H1 (cell line): Measurements from ENCODE around the gene UNC5B. TPM values are rescaled to one million over a fixed set of nuclear protein-coding genes. Genes with fewer than 3 reads are reported as not detected.

ENCODE experiments used
- CTCF ChIA-PET: fragments of 300-600 bp; sonication (Branson Sonifier 250); formaldehyde crosslinking; loops from one replicate; lab custom pipeline; 2021; ENCODE audit not compliant: partially characterized antibody; lab: Charles Lee
- POLR2A ChIA-PET: fragments of 300-600 bp; sonication (Branson Sonifier 250); formaldehyde crosslinking; loops from one replicate; lab custom pipeline; 2021; ENCODE audit warnings: inconsistent platforms; ENCODE audit not compliant: partially characterized antibody; lab: Charles Lee
- DNase-seq, 2 experiments: peaks; one replicate each; pipeline versions ENCODE4 v3.0.0 to v3.0.0-alpha.2; 2010 to 2022; ENCODE audit warnings: low spot score in 2 of 2, low read depth in 1 of 2, mixed read lengths in 1 of 2
- FAIRE-seq: peaks from 2 replicates; lab custom pipeline; 2011; peaks lifted over from hg19 to GRCh38; lab: Jason Lieb, UNC
- H2AFZ ChIP-seq: 2 replicates; pipeline ENCODE4 v1.8.1; 2012; ENCODE audit warnings: low read length, inconsistent platforms
- H2AK5ac ChIP-seq: 2 replicates; pipeline ENCODE4 v1.6.1; 2013; ENCODE audit warnings: low read depth, low read length
- H2BK120ac ChIP-seq: replicated peaks from 2 replicates; pipeline ENCODE3; 2013; ENCODE audit warnings: low read depth, low read length, inconsistent platforms
- H2BK12ac ChIP-seq: 2 replicates; pipeline ENCODE4 v1.6.1; 2013; ENCODE audit warnings: low read depth, low read length
- H2BK15ac ChIP-seq: 2 replicates; pipeline ENCODE4 v1.6.1; 2013; ENCODE audit warnings: low read length
- H2BK20ac ChIP-seq: 2 replicates; pipeline ENCODE4 v1.6.1; 2013; ENCODE audit warnings: low read length
- H2BK5ac ChIP-seq: 2 replicates; pipeline ENCODE4 v1.6.1; 2013; ENCODE audit warnings: low read depth, low read length
- H3K14ac ChIP-seq: 2 replicates; pipeline ENCODE4 v1.6.1; 2013; ENCODE audit warnings: inconsistent platforms; ENCODE audit not compliant: insufficient read length
- H3K18ac ChIP-seq: 2 replicates; pipeline ENCODE4 v1.6.1; 2013; ENCODE audit warnings: low read length; ENCODE audit errors: extremely low read depth
- H3K23ac ChIP-seq: 2 replicates; pipeline ENCODE4 v1.6.1; 2013; ENCODE audit warnings: inconsistent platforms; ENCODE audit not compliant: insufficient read length
- H3K23me2 ChIP-seq: 2 replicates; pipeline ENCODE4 v1.6.1; 2013; ENCODE audit warnings: low read depth, low read length
- H3K27ac ChIP-seq: 2 replicates; pipeline ENCODE4 v1.6.1; 2011; ENCODE audit warnings: low read depth, low read length, inconsistent platforms
- H3K27me3 ChIP-seq, 4 experiments: replicated peaks in 1 of 4; 1 replicate in 1 of 4; 2 replicates in 3 of 4; pipeline versions ENCODE4 v1.6.1 to v1.8.1; 2011 to 2013; ENCODE audit warnings: low read length in 3 of 4, mild to moderate bottlenecking in 3 of 4, inconsistent platforms in 2 of 4, mixed read lengths in 2 of 4, moderate library complexity in 1 of 4; ENCODE audit not compliant: control insufficient read depth in 3 of 4, insufficient read depth in 3 of 4; ENCODE audit errors: extremely low read depth in 1 of 4
- H3K36me3 ChIP-seq, 4 experiments: 2 replicates each; pipeline versions ENCODE4 v1.6.1 to v1.8.1; 2011 to 2013; ENCODE audit warnings: mild to moderate bottlenecking in 4 of 4, low read length in 3 of 4, moderate library complexity in 2 of 4, control low read depth in 1 of 4, inconsistent platforms in 1 of 4; ENCODE audit not compliant: insufficient read depth in 4 of 4, control insufficient read depth in 2 of 4
- H3K4ac ChIP-seq: replicated peaks from 2 replicates; pipeline ENCODE3; 2013; ENCODE audit warnings: low read length, low read depth, mixed read lengths, inconsistent platforms; ENCODE audit not compliant: insufficient read length
- H3K4me1 ChIP-seq, 4 experiments: replicated peaks in 1 of 4; 1 replicate in 1 of 4; 2 replicates in 3 of 4; pipeline versions ENCODE4 v1.6.1 to v1.8.1; 2011 to 2013; ENCODE audit warnings: low read length in 3 of 4, inconsistent platforms in 2 of 4, mixed read lengths in 1 of 4; ENCODE audit not compliant: insufficient read depth in 4 of 4, control insufficient read depth in 3 of 4
- H3K4me2 ChIP-seq, 2 experiments: 2 replicates each; pipeline versions ENCODE4 v1.6.1 to v1.8.1; 2011 to 2013; ENCODE audit warnings: low read depth in 2 of 2, low read length in 2 of 2, control low read depth in 1 of 2, inconsistent platforms in 1 of 2, mild to moderate bottlenecking in 1 of 2; ENCODE audit not compliant: insufficient read depth in 1 of 2
- H3K4me3 ChIP-seq, 4 experiments: fragments of 200-600, 300-600 bp in 1 of 4; sonication (generic), shearing (Covaris generic), sonication (Bioruptor Twin) in 1 of 4; 2 replicates each; pipeline versions ENCODE4 v1.5.1 to v1.8.1; 2011 to 2016; ENCODE audit warnings: low read length in 4 of 4, low read depth in 3 of 4, control low read depth in 2 of 4, inconsistent platforms in 2 of 4, mild to moderate bottlenecking in 2 of 4, mixed read lengths in 1 of 4, moderate library complexity in 1 of 4; ENCODE audit not compliant: insufficient read depth in 2 of 4; ENCODE audit errors: extremely low read depth in 1 of 4
- H3K56ac ChIP-seq: replicated peaks from 2 replicates; pipeline ENCODE3; 2013; ENCODE audit warnings: low read depth, mild to moderate bottlenecking, mixed read lengths, low read length, inconsistent platforms; ENCODE audit not compliant: insufficient read length
- H3K79me1 ChIP-seq: 2 replicates; pipeline ENCODE4 v1.6.1; 2013; ENCODE audit warnings: low read depth, low read length, control low read depth
- H3K79me2 ChIP-seq, 2 experiments: 2 replicates each; pipeline versions ENCODE4 v1.6.1 to v1.8.1; 2012 to 2013; ENCODE audit warnings: low read length in 2 of 2, mild to moderate bottlenecking in 2 of 2, inconsistent platforms in 1 of 2; ENCODE audit not compliant: insufficient read depth in 2 of 2, control insufficient read depth in 1 of 2
- H3K9ac ChIP-seq, 4 experiments: replicated peaks in 1 of 4; 1 replicate in 1 of 4; 2 replicates in 3 of 4; pipeline versions ENCODE4 v1.6.1 to v1.8.1; 2011 to 2013; ENCODE audit warnings: low read depth in 3 of 4, low read length in 3 of 4, control low read depth in 2 of 4, mild to moderate bottlenecking in 2 of 4, moderate library complexity in 2 of 4, inconsistent platforms in 1 of 4; ENCODE audit errors: extremely low read depth in 1 of 4
- H3K9me3 ChIP-seq, 2 experiments: 2 replicates each; pipeline versions ENCODE4 v1.6.1 to v1.8.1; 2012 to 2013; ENCODE audit warnings: mild to moderate bottlenecking in 2 of 2, moderate library complexity in 2 of 2, control low read depth in 1 of 2, inconsistent platforms in 1 of 2, low read depth in 1 of 2, low read length in 1 of 2, mixed read lengths in 1 of 2; ENCODE audit not compliant: insufficient read depth in 2 of 2
- H4K20me1 ChIP-seq, 2 experiments: replicated peaks in 1 of 2; 2 replicates each; pipeline versions ENCODE3 to v1.8.1; 2011 to 2013; ENCODE audit warnings: inconsistent platforms in 2 of 2, low read length in 2 of 2, mild to moderate bottlenecking in 1 of 2; ENCODE audit not compliant: insufficient read depth in 2 of 2, control insufficient read depth in 1 of 2
- H4K5ac ChIP-seq: 2 replicates; pipeline ENCODE4 v1.6.1; 2013; ENCODE audit warnings: low read length, low read depth, mixed read lengths, inconsistent platforms; ENCODE audit not compliant: insufficient read length
- H4K8ac ChIP-seq: 2 replicates; pipeline ENCODE4 v1.8.0; 2013; ENCODE audit warnings: mild to moderate bottlenecking, moderate library complexity, low read length, inconsistent platforms; ENCODE audit not compliant: insufficient read depth; ENCODE audit errors: extremely low read depth
- H4K91ac ChIP-seq: replicated peaks from 2 replicates; pipeline ENCODE3; 2013; ENCODE audit warnings: low read length, mixed read lengths, inconsistent platforms; ENCODE audit not compliant: insufficient read length
- BACH1 ChIP-seq: IDR thresholded peaks from 2 replicates; pipeline ENCODE4 v1.6.1; 2012; ENCODE audit warnings: low read length, improper control_type of control experiment
- CBX5 ChIP-seq: fragments of 300-800, 300-1000 bp; sonication (generic); IDR thresholded peaks from 2 replicates; pipeline ENCODE4 v1.7.1; 2016; ENCODE audit warnings: antibody characterized with exemption, low read length, low read depth
- CEBPB ChIP-seq: IDR thresholded peaks from 2 replicates; pipeline ENCODE4 v1.6.1; 2012; ENCODE audit warnings: low read depth, low read length
- CHD2 ChIP-seq: IDR thresholded peaks from 2 replicates; pipeline ENCODE4 v1.6.1; 2012; ENCODE audit warnings: low read length, improper control_type of control experiment
- EGR1 ChIP-seq: IDR thresholded peaks from 2 replicates; pipeline ENCODE4 v1.6.1; 2011; ENCODE audit warnings: low read depth, low read length, borderline replicate concordance
- FOSL1 ChIP-seq: IDR thresholded peaks from 2 replicates; pipeline ENCODE4 v1.6.1; 2011; ENCODE audit warnings: mild to moderate bottlenecking, low read depth, low read length, moderate library complexity; ENCODE audit not compliant: insufficient read depth
- JUN ChIP-seq: IDR thresholded peaks from 2 replicates; pipeline ENCODE4 v1.6.1; 2011; ENCODE audit warnings: low read depth, mild to moderate bottlenecking, improper control_type of control experiment, low read length
- MAX ChIP-seq: IDR thresholded peaks from 2 replicates; pipeline ENCODE4 v1.6.1; 2012; ENCODE audit warnings: inconsistent platforms
- RBBP5 ChIP-seq: IDR thresholded peaks from 2 replicates; pipeline ENCODE4 v1.7.1; 2012; ENCODE audit warnings: low read depth, mild to moderate bottlenecking, inconsistent platforms, low read length, moderate library complexity, borderline replicate concordance
- RFX5 ChIP-seq: IDR thresholded peaks from 2 replicates; pipeline ENCODE4 v1.6.1; 2011; ENCODE audit warnings: low read depth, low read length, improper control_type of control experiment, borderline replicate concordance
- TEAD4 ChIP-seq: IDR thresholded peaks from 2 replicates; pipeline ENCODE4 v1.6.1; 2012; ENCODE audit warnings: low read depth, low read length, inconsistent platforms, mixed read lengths
- USF2 ChIP-seq: IDR thresholded peaks from 2 replicates; pipeline ENCODE4 v1.6.1; 2011; ENCODE audit warnings: low read length, improper control_type of control experiment
- WGBS, 2 experiments: shearing (Covaris generic) in 1 of 2; methylation state at CpG; one replicate each; pipeline versions ENCODE4 v1.1.6 to v1.1.7; 2013 to 2015; ENCODE audit warnings: low lambda C conversion rate in 2 of 2, mixed read lengths in 2 of 2, inconsistent platforms in 1 of 2, low coverage in 1 of 2, missing lambda C conversion rate in 1 of 2; ENCODE audit not compliant: insufficient replicate concordance in 2 of 2, insufficient coverage in 1 of 2, insufficient read length in 1 of 2; ENCODE audit errors: extremely low coverage in 1 of 2, missing lambda C conversion rate in 1 of 2; 5-methylcytosine and 5-hydroxymethylcytosine counted together
- polyA plus RNA-seq, 7 experiments: library from polyadenylated mRNA; depleted of rRNA in 3 of 7; stranded (reverse) in 5 of 7; unstranded in 2 of 7; fragments of >200 nt in 5 of 7; fragments of 200-250 nt in 2 of 7; gene quantifications; 1 replicate in 5 of 7; 2 replicates in 1 of 7; 4 replicates in 1 of 7; pipeline versions ENCODE4 v1.2.1 to v1.2.3, GENCODE V29; 2011 to 2013; ENCODE audit warnings: missing spikeins in 2 of 7, mixed read lengths in 2 of 7
- total RNA-seq: library from RNA; stranded (reverse); fragmentation: NEBNext Ultra II Directional; extraction: Animal tissue kit (Norgen Biotek cat#: 25700); gene quantifications from 2 replicates; pipeline ENCODE4 v1.2.1, GENCODE V29; 2021

Gene UNC5B
- total and polyA plus RNA-seq, 2 of the 8 experiments (the other 6 are each of a cell fraction or from before 2014, with no cell fraction given): 27.9 to 31.8 TPM

- Histone ChIP-seq H3K4me1 (peaks cover 22 to 51% (median 29%) of the 10 kb centered on the region in 4 experiments), H3K56ac (peak overlapping the region; percentile 48), H3K36me3 (no peaks in the 10 kb centered on the region), H2AK5ac (no peak overlapping the region), H3K79me1 (peaks cover 4% of the 10 kb centered on the region), H3K9me3 (no peaks in the 10 kb centered on the region), H3K23me2 (peaks cover 24% of the 10 kb centered on the region; the same call in 1 of the 2 replicates), H3K23ac (no peak overlapping the region), H2AFZ (no peak overlapping the region), H3K27me3 (peaks cover 0 to 7% (median 4%) of the 10 kb centered on the region in 4 experiments; a peak in 3 of 7 replicates), H3K4me3 (peak overlapping the region; percentile 49 to 91 (median 52); a peak in 6 of 8 replicates), H2BK20ac (peak overlapping the region; percentile 2; the same call in 1 of the 2 replicates), H3K4ac (peak overlapping the region; percentile 69), H3K27ac (peak overlapping the region; percentile 38; the same call in 1 of the 2 replicates), H2BK120ac (peak overlapping the region; percentile 51), H3K79me2 (peaks cover 0 to 68% of the 10 kb centered on the region in 2 experiments), H4K91ac (peak overlapping the region; percentile 53), H4K8ac (no peak overlapping the region; the same call in 1 of the 2 replicates), H2BK15ac (no peak overlapping the region), H3K9ac (peak overlapping the region in 2 of 4 experiments; percentile 14 to 27; a peak in 2 of 7 replicates), H3K14ac (no peak overlapping the region), H3K4me2 (peak overlapping the region; percentile 90 to 99), H2BK5ac (peak overlapping the region; percentile 78; the same call in 1 of the 2 replicates), H2BK12ac (peak overlapping the region; percentile 100), H3K18ac (peak overlapping the region; percentile 84), H4K5ac (no peak overlapping the region), H4K20me1 (peaks cover 1 to 3% of the 10 kb centered on the region in 2 experiments)
- POLR2A ChIA-PET: interaction anchor here (1.2 to 6.8 kb wide), 5 partner anchors 8 to 51 kb away, joined by 3 to 45 read pairs (median 5); no protein-coding TSS in a partner anchor
- DNase-seq (no peak), FAIRE-seq (no peak)
- 6% methylated on average over 4 of the region's 8 CpGs; no CpG with 5 or more reads in 1 of the 2 experiments for WGBS, 2 experiments
- CTCF ChIA-PET: interaction anchor here (1.0 to 12.3 kb wide), 13 partner anchors 9 to 291 kb away, joined by 3 to 138 read pairs (median 5); no protein-coding TSS in a partner anchor
- TF ChIP-seq MAX (no peak), CHD2 (no peak), USF2 (no peak), FOSL1 (no peak), CBX5 (no peak), CEBPB (no peak), RBBP5 (no peak), EGR1 (no peak), JUN (no peak), TEAD4 (no peak), RFX5 (no peak), BACH1 (no peak)
Measured at GRCh38 chr10:71216751-71217265, 4.4 kb downstream of the UNC5B start.
